Measurements from ENCODE around the gene PTPRK.

PTPRK gene

GRCh38 chr6:128337619-128338018, 182.8 kb downstream of the PTPRK start:
- no peak for DNase-seq

- DNase-seq = no peak
Observed at GRCh38 chr6:128336436-128337095, 183.8 kb downstream of the PTPRK start.

- DNase-seq = no peak
Observed at GRCh38 chr6:128335963-128336362, 184.4 kb downstream of the PTPRK start.

GRCh38 chr6:128333581-128334223, 186.7 kb downstream of the PTPRK start:
- DNase-seq = no peak

GRCh38 chr6:128327890-128328289, 192.5 kb downstream of the PTPRK start:
- DNase-seq = peak; percentile 10 to 35

GRCh38 chr6:128323011-128323410, 197.4 kb downstream of the PTPRK start:
- no peak for DNase-seq

GRCh38 chr6:128319946-128320345, 200.5 kb downstream of the PTPRK start:
- no peak for DNase-seq

- no peak for DNase-seq
Observed at GRCh38 chr6:128319157-128319556, 201.2 kb downstream of the PTPRK start.

GRCh38 chr6:128316258-128316929, 204.0 kb downstream of the PTPRK start:
- DNase-seq = no peak

- no peak for DNase-seq
Observed at GRCh38 chr6:128314190-128314589, 206.2 kb downstream of the PTPRK start.

- DNase-seq = no peak
Observed at GRCh38 chr6:128311944-128312570, 208.3 kb downstream of the PTPRK start.

GRCh38 chr6:128310451-128310850, 209.9 kb downstream of the PTPRK start:
- no peak for DNase-seq

GRCh38 chr6:128307671-128308070, 212.7 kb downstream of the PTPRK start:
- no peak for DNase-seq

- no peak for DNase-seq
Observed at GRCh38 chr6:128305976-128306375, 214.4 kb downstream of the PTPRK start.

- no peak for DNase-seq
Observed at GRCh38 chr6:128305228-128305627, 215.2 kb downstream of the PTPRK start.

- no peak for DNase-seq
Observed at GRCh38 chr6:128303870-128304269, 216.5 kb downstream of the PTPRK start.

- DNase-seq = no peak
Observed at GRCh38 chr6:128302942-128303341, 217.5 kb downstream of the PTPRK start.

GRCh38 chr6:128295670-128296069, 224.7 kb downstream of the PTPRK start:
- DNase-seq = no peak

- no peak for DNase-seq
Observed at GRCh38 chr6:128290221-128290620, 230.2 kb downstream of the PTPRK start.

GRCh38 chr6:128284128-128284527, 236.3 kb downstream of the PTPRK start:
- no peak for DNase-seq

- DNase-seq = no peak
Observed at GRCh38 chr6:128282961-128283360, 237.4 kb downstream of the PTPRK start.

GRCh38 chr6:128280960-128281359, 239.4 kb downstream of the PTPRK start:
- DNase-seq = no peak

GRCh38 chr6:128280066-128280465, 240.3 kb downstream of the PTPRK start:
- no peak for DNase-seq

- DNase-seq = no peak
Observed at GRCh38 chr6:128278836-128279235, 241.6 kb downstream of the PTPRK start.
